ENCODE measurements around the gene ACTG2.
A peak's percentile ranks its signal among the peaks of the same experiment; 100 is the strongest.
"Not testable (repeated sequence)": the region's sequence is repeated elsewhere in the genome, so short reads cannot be mapped to it uniquely, and the experiment has no call there.

The ACTG2 gene

GRCh38 chr2:73937103-73937885 lies 44.5 kb downstream of the ACTG2 start:
- DNase-seq (ENCODE audit: low read depth), result no peak

GRCh38 chr2:73937899-73938298 lies 45.1 kb downstream of the ACTG2 start:
- DNase-seq (ENCODE audit: low read depth), result peak; percentile 31

DNA sequence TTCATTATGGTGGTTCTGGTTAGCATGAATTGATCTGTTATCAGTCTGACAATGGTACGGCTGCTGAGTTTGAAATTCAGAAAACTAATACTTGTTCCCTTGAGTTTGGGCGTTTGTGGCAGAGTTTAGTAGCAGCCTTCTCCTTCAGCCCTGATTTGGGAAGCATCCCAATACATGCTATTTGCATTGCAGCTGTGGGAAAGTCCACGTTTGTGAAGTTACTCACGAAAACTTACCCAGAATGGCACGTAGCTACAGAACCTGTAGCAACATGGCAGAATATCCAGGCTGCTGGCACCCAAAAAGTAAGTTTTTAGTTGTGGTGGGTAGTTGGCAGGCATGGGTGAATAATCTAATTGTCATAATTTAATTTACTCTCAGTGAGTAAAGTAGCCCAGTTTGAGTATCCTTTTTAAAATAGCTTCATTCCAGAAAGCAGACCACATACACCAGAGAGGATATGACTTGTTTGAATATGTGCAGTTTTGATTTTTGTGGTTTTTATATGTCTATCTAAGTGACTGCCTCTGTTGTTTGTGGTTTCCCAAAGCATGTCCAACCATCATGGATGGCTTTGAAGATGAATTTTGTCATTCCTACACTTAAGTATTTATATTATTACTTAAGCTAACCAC lies 46.0 kb downstream of the ACTG2 start:
- DNase-seq (ENCODE audit: low read depth), result peak; percentile 87

- DNase-seq (ENCODE audit: low read depth), result peak; percentile 42
Measured at GRCh38 chr2:73939419-73939818, 46.6 kb downstream of the ACTG2 start.

- DNase-seq (ENCODE audit: low read depth), result not testable (repeated sequence)
Measured at GRCh38 chr2:73940066-73940465, 47.3 kb downstream of the ACTG2 start.

DNA sequence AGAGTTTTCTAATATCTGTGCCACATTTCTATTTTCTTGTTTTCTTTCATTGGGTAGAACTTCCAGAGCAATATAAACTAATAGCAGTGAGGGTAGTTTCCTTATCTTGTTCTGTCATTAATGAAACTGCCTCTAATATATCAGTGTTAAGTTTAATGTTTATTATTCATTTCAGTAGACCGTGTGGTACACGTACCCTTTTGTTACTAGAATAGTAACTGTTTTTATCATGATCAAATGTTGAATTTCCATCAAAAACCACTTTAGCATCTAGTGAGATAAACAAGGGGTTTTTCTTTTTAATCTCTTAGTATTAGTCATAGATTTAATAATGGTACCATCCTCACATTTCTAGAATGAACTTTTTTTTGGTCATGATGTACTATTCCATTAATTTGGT lies 49.9 kb downstream of the ACTG2 start:
- no peak for DNase-seq (ENCODE audit: low read depth)

DNA sequence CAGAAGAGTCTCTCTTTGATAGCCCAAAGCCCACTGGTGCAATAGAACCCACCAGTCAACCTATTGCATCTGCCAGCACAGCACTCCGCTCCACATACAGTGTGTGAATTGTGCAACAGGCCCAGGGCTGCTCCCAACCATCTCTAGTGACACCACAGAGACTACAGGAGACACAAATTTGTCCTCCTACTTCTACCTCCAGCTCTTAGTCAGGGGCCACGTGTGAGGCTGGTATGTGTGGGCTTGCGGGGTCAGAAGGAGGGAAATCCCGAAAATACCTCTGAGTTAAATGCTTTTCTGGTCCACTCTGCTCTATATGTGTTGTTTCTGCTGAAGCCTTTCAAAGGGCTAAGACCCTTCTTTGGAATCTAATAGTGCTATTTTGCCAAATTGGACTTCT lies 51.9 kb downstream of the ACTG2 start:
- no peak for DNase-seq (ENCODE audit: low read depth)

- DNase-seq (ENCODE audit: low read depth), result no peak
Measured at GRCh38 chr2:73946215-73946614, 53.4 kb downstream of the ACTG2 start.

GRCh38 chr2:73946666-73947065 lies 53.9 kb downstream of the ACTG2 start:
- no peak for DNase-seq (ENCODE audit: low read depth)

- no peak for DNase-seq (ENCODE audit: low read depth)
Measured at GRCh38 chr2:73947412-73948018, 54.7 kb downstream of the ACTG2 start.

- DNase-seq (ENCODE audit: low read depth), result no peak
Measured at GRCh38 chr2:73949802-73950201, 57.0 kb downstream of the ACTG2 start.

DNA sequence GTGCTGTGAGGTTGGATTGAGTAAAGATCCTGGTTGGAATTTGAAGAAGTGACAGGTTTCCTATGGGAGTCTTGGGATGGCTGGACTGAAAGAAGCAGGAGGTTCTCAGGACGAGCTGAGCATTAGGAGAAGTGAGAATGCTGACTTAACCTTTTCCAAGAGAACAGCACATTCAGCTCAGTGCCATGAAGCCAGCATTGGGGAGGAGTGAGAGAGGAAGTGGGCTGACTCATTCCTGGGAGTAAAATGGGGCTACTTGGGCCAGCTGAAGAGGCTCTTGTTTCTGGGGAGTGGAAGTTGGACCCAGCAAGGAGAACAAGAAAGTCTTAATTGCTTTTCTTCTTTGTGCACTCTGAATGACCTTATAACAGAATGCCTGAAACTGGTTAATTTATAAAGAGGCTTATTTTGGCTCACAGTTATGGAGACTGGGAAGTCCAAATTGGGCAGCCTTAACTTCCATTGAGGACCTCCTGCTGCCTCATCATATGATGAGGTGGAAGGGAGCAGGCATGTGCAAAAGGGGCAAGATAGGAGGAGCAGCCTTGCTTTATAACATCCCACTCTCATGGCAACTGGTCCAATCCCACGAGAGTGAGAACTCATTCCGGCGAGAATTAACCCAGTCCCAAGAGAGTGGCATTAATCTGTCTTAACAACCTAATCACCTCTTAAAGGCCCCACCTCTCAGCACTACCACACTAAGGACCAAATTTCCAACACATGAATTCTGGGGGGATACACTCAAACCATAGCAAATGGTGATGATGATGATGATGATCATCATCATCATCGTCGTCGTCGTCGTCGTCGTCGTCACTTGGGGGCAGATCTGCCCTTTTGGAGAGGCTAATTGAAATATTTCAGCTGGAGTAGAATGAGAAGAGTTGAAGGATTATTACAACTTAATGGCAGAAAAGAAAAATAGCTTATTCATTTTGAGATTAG lies 60.0 kb downstream of the ACTG2 start:
- peak; percentile 71 for DNase-seq (ENCODE audit: low read depth)

DNA sequence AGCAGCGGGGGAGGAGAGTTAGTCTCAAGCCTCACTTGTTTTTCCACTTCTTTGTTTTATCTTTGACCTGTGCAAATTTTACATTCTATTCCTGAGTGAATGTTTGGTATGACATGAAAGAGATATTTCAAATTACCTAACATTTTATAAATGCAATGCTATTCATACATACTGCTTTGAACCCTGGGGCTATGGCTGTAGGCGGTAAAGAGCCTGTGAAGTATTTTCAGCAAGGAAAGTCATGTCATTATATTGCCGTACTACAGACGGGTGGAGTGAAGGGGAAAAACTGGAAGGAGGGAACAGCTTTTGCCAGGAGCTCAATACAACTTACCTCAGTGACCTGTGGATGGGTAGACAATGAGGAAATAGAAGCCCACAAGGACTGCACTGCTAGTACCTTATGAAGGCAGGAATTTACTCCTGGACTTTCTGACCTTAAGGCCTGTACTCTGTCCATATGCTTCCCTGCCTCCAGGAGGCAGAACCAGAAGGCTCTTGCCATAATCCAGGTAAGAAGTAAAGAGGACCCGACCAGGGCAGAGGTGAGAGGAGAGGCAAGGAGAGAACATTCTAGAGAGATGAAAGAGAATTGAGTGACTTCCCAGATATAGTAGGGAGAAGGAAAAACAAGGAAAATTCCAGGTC lies 63.5 kb downstream of the ACTG2 start:
- DNase-seq (ENCODE audit: low read depth), result no peak

GRCh38 chr2:73961274-73961673 lies 68.5 kb downstream of the ACTG2 start:
- no peak for DNase-seq (ENCODE audit: low read depth)

- DNase-seq (ENCODE audit: low read depth), result no peak
Measured at GRCh38 chr2:73961823-73962615, 69.2 kb downstream of the ACTG2 start.

GRCh38 chr2:73962798-73963197 lies 70.0 kb downstream of the ACTG2 start:
- DNase-seq (ENCODE audit: low read depth), result no peak

GRCh38 chr2:73963385-73964120 lies 70.7 kb downstream of the ACTG2 start:
- DNase-seq (ENCODE audit: low read depth), result no peak

DNA sequence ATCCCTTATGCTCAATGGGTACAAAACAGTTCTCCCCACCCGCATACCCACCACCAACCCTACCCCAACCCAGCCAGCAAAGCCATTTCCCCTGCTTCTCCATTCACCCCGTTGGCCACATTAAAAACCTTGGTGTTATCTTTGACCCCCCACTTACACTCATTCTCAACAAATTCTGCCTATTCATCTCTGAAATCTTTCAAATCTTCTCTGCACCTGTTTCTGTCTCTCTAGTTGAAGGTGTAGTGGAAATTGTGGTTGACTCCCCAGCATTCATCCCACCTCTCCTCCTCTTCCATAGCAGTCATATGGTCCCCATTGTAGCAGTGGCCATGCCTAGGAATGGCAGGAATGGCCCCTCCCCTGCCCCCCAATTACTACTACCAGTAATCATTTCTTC lies 71.4 kb downstream of the ACTG2 start:
- DNase-seq (ENCODE audit: low read depth), result no peak

- DNase-seq (ENCODE audit: low read depth), result no peak
Measured at GRCh38 chr2:73965053-73965452, 72.2 kb downstream of the ACTG2 start.

DNA sequence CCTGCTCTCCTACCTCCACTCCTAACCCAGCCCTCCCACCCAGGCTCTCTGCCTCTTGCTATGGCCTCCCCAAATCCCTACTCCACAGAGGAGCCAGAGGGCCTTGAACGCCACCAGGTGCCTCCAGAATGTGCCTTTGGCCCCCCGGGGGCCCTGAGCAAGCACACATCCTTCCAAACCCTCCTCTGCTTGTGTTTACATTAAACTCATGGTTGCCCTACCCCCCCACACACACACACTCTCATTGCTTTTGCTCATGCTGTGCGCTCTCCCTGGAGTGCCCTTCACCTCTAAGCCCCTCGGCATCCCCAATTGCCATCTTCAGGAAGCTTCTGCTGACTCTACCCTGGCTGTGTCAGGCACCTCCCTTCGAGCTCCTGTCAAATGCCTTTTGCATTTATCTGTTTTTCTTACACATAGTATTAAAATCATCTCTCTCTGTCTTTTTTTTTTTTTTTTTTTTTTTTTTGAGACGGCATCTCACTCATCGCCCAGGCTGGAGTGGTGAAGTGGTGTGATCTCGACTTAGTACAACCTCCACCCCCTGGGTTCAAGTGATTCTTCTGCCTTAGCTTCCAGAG lies 75.6 kb downstream of the ACTG2 start:
- DNase-seq (ENCODE audit: low read depth), result no peak

All from ELR (cell line).